Measurements from ENCODE around the gene LCMT2.

DNA sequence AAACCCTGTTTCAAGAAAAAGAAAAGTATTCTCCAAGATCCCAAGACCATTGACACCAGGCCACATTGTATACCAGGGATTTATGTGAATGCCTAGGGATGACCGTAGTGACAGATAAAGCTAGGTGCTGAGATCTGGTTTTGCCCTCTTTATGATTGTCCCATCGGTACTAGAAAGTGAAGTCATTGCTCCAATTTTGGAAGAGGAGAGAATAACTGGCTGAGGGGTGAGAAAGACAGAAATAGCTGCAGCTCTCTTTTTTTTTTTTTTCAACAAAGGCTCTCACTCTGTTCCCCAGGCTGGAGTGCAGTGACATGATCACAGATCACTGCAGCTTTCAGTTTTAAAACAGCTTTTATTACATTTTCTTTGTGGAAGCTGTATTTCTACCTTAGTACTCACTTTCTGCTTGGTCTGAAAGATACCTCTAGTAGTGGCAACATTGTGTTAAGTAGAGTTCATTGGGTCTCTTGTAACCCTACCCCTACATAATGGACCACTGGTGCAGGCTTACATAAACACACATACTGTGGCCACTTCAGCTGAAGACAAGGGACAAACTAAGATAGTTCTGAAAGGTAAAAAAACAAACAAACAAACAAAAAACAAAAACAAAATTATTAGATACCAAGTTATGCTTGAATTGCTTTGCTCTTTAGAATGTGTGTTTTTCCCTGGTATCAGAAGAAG is 22.5 kb upstream of the LCMT2 start:
- TF ChIP-seq, protein P1, sequence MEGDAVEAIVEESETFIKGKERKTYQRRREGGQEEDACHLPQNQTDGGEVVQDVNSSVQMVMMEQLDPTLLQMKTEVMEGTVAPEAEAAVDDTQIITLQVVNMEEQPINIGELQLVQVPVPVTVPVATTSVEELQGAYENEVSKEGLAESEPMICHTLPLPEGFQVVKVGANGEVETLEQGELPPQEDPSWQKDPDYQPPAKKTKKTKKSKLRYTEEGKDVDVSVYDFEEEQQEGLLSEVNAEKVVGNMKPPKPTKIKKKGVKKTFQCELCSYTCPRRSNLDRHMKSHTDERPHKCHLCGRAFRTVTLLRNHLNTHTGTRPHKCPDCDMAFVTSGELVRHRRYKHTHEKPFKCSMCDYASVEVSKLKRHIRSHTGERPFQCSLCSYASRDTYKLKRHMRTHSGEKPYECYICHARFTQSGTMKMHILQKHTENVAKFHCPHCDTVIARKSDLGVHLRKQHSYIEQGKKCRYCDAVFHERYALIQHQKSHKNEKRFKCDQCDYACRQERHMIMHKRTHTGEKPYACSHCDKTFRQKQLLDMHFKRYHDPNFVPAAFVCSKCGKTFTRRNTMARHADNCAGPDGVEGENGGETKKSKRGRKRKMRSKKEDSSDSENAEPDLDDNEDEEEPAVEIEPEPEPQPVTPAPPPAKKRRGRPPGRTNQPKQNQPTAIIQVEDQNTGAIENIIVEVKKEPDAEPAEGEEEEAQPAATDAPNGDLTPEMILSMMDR (IDR thresholded peaks at IDR 0.05; ENCODE audit: low read depth, low read length), result no peak
- no peak for TF ChIP-seq EZH2phosphoT487 (IDR thresholded peaks at IDR 0.05; ENCODE audit: low read depth)

Data from OCI-LY3 (cell line).